Kidney glomerular epithelial cell (primary cell): Measurements from ENCODE around the gene GPRIN2.
"Not testable (repeated sequence)": the region's sequence is repeated elsewhere in the genome, so short reads cannot be mapped to it uniquely, and the experiment has no call there.

ENCODE experiments used
- DNase-seq: peaks from one replicate; lab custom pipeline; 2025; lab: John Stamatoyannopoulos, UW

GPRIN2 gene

GRCh38 chr10:46537309-46537708 lies 19.1 kb downstream of the GPRIN2 start:
- DNase-seq, result no peak

GRCh38 chr10:46536781-46537180 lies 19.7 kb downstream of the GPRIN2 start:
- DNase-seq, result no peak

- no peak for DNase-seq
These were observed 20.3 kb downstream of the GPRIN2 start for GRCh38 chr10:46536171-46536570.

- no peak for DNase-seq
These were observed 21.5 kb downstream of the GPRIN2 start for GRCh38 chr10:46534828-46535524.

- DNase-seq, result not testable (repeated sequence)
These were observed 24.2 kb downstream of the GPRIN2 start for GRCh38 chr10:46532256-46532655.

GRCh38 chr10:46530249-46531186 lies 25.9 kb downstream of the GPRIN2 start:
- no peak for DNase-seq

GRCh38 chr10:46529742-46530141 lies 26.7 kb downstream of the GPRIN2 start:
- DNase-seq, result not testable (repeated sequence)

GRCh38 chr10:46528675-46529615 lies 27.5 kb downstream of the GPRIN2 start:
- DNase-seq, result no peak

- DNase-seq, result no peak
These were observed 28.2 kb downstream of the GPRIN2 start for GRCh38 chr10:46528171-46528671.

GRCh38 chr10:46527241-46527811 lies 29.1 kb downstream of the GPRIN2 start:
- no peak for DNase-seq

- DNase-seq, result peak; percentile 72
These were observed 29.8 kb downstream of the GPRIN2 start for GRCh38 chr10:46526682-46527038.

GRCh38 chr10:46525824-46526681 lies 30.4 kb downstream of the GPRIN2 start:
- no peak for DNase-seq

GRCh38 chr10:46525177-46525823 lies 31.2 kb downstream of the GPRIN2 start:
- DNase-seq, result peak; percentile 89

- peak; percentile 68 for DNase-seq
These were observed 31.8 kb downstream of the GPRIN2 start for GRCh38 chr10:46524472-46525176.

- DNase-seq, result peak; percentile 73
These were observed 32.4 kb downstream of the GPRIN2 start for GRCh38 chr10:46523962-46524471.

GRCh38 chr10:46523119-46523961 lies 33.1 kb downstream of the GPRIN2 start:
- no peak for DNase-seq

GRCh38 chr10:46522295-46523118 lies 34.0 kb downstream of the GPRIN2 start:
- DNase-seq, result no peak
